HUES48 (cell line): ENCODE results near the gene MOB3C.

ENCODE experiments used
- H3K27ac ChIP-seq: one replicate; pipeline ENCODE4 v1.7.0; 2013; ENCODE audit warnings: low read depth, low read length, inconsistent platforms
- H3K27me3 ChIP-seq: 2 replicates; pipeline ENCODE4 v1.6.1; 2013; ENCODE audit warnings: mild to moderate bottlenecking, low read length; ENCODE audit not compliant: control insufficient read depth, insufficient read depth
- H3K36me3 ChIP-seq: 2 replicates; pipeline ENCODE4 v1.6.1; 2013; ENCODE audit warnings: low read length; ENCODE audit not compliant: control insufficient read depth, insufficient read depth
- H3K4me1 ChIP-seq: 2 replicates; pipeline ENCODE4 v1.6.1; 2013; ENCODE audit warnings: mild to moderate bottlenecking, low read length; ENCODE audit not compliant: control insufficient read depth, insufficient read depth
- H3K4me3 ChIP-seq: 2 replicates; pipeline ENCODE4 v1.5.1; 2013; ENCODE audit warnings: mild to moderate bottlenecking, low read depth, low read length
- H3K9ac ChIP-seq: 2 replicates; pipeline ENCODE4 v1.6.1; 2013; ENCODE audit warnings: mild to moderate bottlenecking, low read depth, low read length, moderate library complexity
- H3K9me3 ChIP-seq: 2 replicates; pipeline ENCODE4 v1.6.1; 2013; ENCODE audit warnings: low read length; ENCODE audit not compliant: control insufficient read depth, insufficient read depth

The MOB3C gene

GRCh38 chr1:46589529-46589928 is 27.1 kb downstream of the MOB3C start:
- H3K4me1 ChIP-seq = no peaks in the 10 kb centered on the region
- no peaks in the 10 kb centered on the region for H3K27me3 ChIP-seq
- no peak overlapping the region for H3K27ac ChIP-seq
- no peaks in the 10 kb centered on the region for H3K9me3 ChIP-seq
- H3K36me3 ChIP-seq = peaks cover 23% of the 10 kb centered on the region
- H3K4me3 ChIP-seq = no peak overlapping the region
- H3K9ac ChIP-seq = no peak overlapping the region

GRCh38 chr1:46587069-46587468 is 29.5 kb downstream of the MOB3C start:
- Histone ChIP-seq H3K27ac (no peak overlapping the region), H3K9ac (no peak overlapping the region), H3K4me1 (peaks cover 2% of the 10 kb centered on the region; the same call in 1 of the 2 replicates), H3K36me3 (peaks cover 10% of the 10 kb centered on the region), H3K9me3 (no peaks in the 10 kb centered on the region), H3K4me3 (no peak overlapping the region), H3K27me3 (no peaks in the 10 kb centered on the region)

- Histone ChIP-seq H3K36me3 (peaks cover 5% of the 10 kb centered on the region), H3K27me3 (no peaks in the 10 kb centered on the region), H3K9me3 (no peaks in the 10 kb centered on the region), H3K9ac (no peak overlapping the region), H3K27ac (no peak overlapping the region), H3K4me3 (no peak overlapping the region), H3K4me1 (peaks cover 4% of the 10 kb centered on the region; the same call in 1 of the 2 replicates)
These were observed 31.2 kb downstream of the MOB3C start for GRCh38 chr1:46585312-46585938.

- Histone ChIP-seq H3K9ac (no peak overlapping the region), H3K9me3 (no peaks in the 10 kb centered on the region), H3K27me3 (no peaks in the 10 kb centered on the region), H3K27ac (no peak overlapping the region), H3K4me3 (no peak overlapping the region), H3K36me3 (peaks cover 8% of the 10 kb centered on the region), H3K4me1 (peaks cover 4% of the 10 kb centered on the region; the same call in 1 of the 2 replicates)
These were observed 33.1 kb downstream of the MOB3C start for GRCh38 chr1:46583494-46583893.

GRCh38 chr1:46582972-46583371 is 33.6 kb downstream of the MOB3C start:
- peaks cover 8% of the 10 kb centered on the region for H3K36me3 ChIP-seq
- no peaks in the 10 kb centered on the region for H3K9me3 ChIP-seq
- no peak overlapping the region for H3K9ac ChIP-seq
- H3K27ac ChIP-seq = no peak overlapping the region
- H3K27me3 ChIP-seq = no peaks in the 10 kb centered on the region
- H3K4me1 ChIP-seq = peaks cover 4% of the 10 kb centered on the region; the same call in 1 of the 2 replicates
- H3K4me3 ChIP-seq = no peak overlapping the region

GRCh38 chr1:46581681-46582455 is 34.7 kb downstream of the MOB3C start:
- Histone ChIP-seq H3K27ac (no peak overlapping the region), H3K9me3 (no peaks in the 10 kb centered on the region)

GRCh38 chr1:46580140-46580903 is 36.3 kb downstream of the MOB3C start:
- Histone ChIP-seq H3K36me3 (peaks cover 8% of the 10 kb centered on the region), H3K27ac (no peak overlapping the region)

More at GRCh38 chr1:46581681-46582455, 34.7 kb downstream of the MOB3C start:
- H3K4me1 ChIP-seq = peaks cover 4% of the 10 kb centered on the region; the same call in 1 of the 2 replicates
- H3K27me3 ChIP-seq = no peaks in the 10 kb centered on the region
- no peak overlapping the region for H3K4me3 ChIP-seq
- H3K36me3 ChIP-seq = peaks cover 8% of the 10 kb centered on the region
- no peak overlapping the region for H3K9ac ChIP-seq

GRCh38 chr1:46577671-46578070 is 38.9 kb downstream of the MOB3C start:
- H3K4me1 ChIP-seq = peaks cover 16% of the 10 kb centered on the region; the same call in 1 of the 2 replicates
- H3K9me3 ChIP-seq = no peaks in the 10 kb centered on the region
- H3K4me3 ChIP-seq = no peak overlapping the region
- peaks cover 8% of the 10 kb centered on the region for H3K36me3 ChIP-seq
- H3K9ac ChIP-seq = no peak overlapping the region
- no peaks in the 10 kb centered on the region for H3K27me3 ChIP-seq
- H3K27ac ChIP-seq = no peak overlapping the region

More at GRCh38 chr1:46580140-46580903, 36.3 kb downstream of the MOB3C start:
- Histone ChIP-seq H3K27me3 (no peaks in the 10 kb centered on the region), H3K9ac (no peak overlapping the region), H3K9me3 (no peaks in the 10 kb centered on the region), H3K4me1 (peaks cover 13% of the 10 kb centered on the region; the same call in 1 of the 2 replicates), H3K4me3 (no peak overlapping the region)

- no peak overlapping the region for H3K4me3 ChIP-seq
- no peak overlapping the region for H3K9ac ChIP-seq
- peaks cover 8% of the 10 kb centered on the region for H3K36me3 ChIP-seq
- H3K27ac ChIP-seq = no peak overlapping the region
- H3K4me1 ChIP-seq = peaks cover 12% of the 10 kb centered on the region; the same call in 1 of the 2 replicates
- H3K9me3 ChIP-seq = no peaks in the 10 kb centered on the region
- no peaks in the 10 kb centered on the region for H3K27me3 ChIP-seq
These were observed 40.0 kb downstream of the MOB3C start for GRCh38 chr1:46576596-46576995.

GRCh38 chr1:46575778-46576177 is 40.8 kb downstream of the MOB3C start:
- no peak overlapping the region for H3K9ac ChIP-seq
- no peak overlapping the region for H3K4me3 ChIP-seq
- H3K27me3 ChIP-seq = no peaks in the 10 kb centered on the region
- no peaks in the 10 kb centered on the region for H3K9me3 ChIP-seq
- peaks cover 8% of the 10 kb centered on the region for H3K36me3 ChIP-seq
- peaks cover 12% of the 10 kb centered on the region; the same call in 1 of the 2 replicates for H3K4me1 ChIP-seq
- H3K27ac ChIP-seq = peak overlapping the region; percentile 53
